GM12878 (cell line): Measurements from ENCODE around the gene DAB2IP. TPM values are rescaled to one million over a fixed set of nuclear protein-coding genes. Genes with fewer than 3 reads are reported as not detected.

Experiments
- ATAC-seq: fragments of 200-7000 bp; cut with Tn5 transposase; 3 replicates; pipeline ENCODE4 v1.9.1; 2020; ENCODE audit warnings: mild to moderate bottlenecking, moderate library complexity
- BruUV-seq: library from RNA; stranded (reverse); fragments of 400-500 nt; replicated peaks from 2 replicates; lab custom pipeline; 2021; lab: Mats Ljungman, UMichigan
- CTCF ChIA-PET: fragments of 300-600 bp; sonication (Branson Sonifier 250); formaldehyde crosslinking; extraction: SDS; loops from one replicate; lab custom pipeline; 2021; ENCODE audit warnings: inconsistent platforms; lab: Yijun Ruan, JAX
- POLR2A ChIA-PET: fragments of 350-600 bp; formaldehyde crosslinking; extraction: SDS; loops from one replicate; lab custom pipeline; 2021; ENCODE audit warnings: inconsistent platforms; lab: Charles Lee
- RAD21 ChIA-PET: fragments of 300-600 bp; sonication (Branson Sonifier 250); formaldehyde crosslinking; loops from one replicate; lab custom pipeline; 2023; ENCODE audit warnings: antibody characterized with exemption; ENCODE audit not compliant: unreplicated experiment; lab: Charles Lee
- SMC1A ChIA-PET: fragments of 300-600 bp; sonication (Branson Sonifier 250); formaldehyde crosslinking; loops from one replicate; lab custom pipeline; 2023; ENCODE audit not compliant: unreplicated experiment, uncharacterized antibody; lab: Charles Lee
- DNase-seq: peaks from one replicate; pipeline ENCODE4 v3.0.0-alpha.2; 2011; ENCODE audit warnings: low read depth, low spot score
- FAIRE-seq: peaks from 3 replicates; lab custom pipeline; 2011; peaks lifted over from hg19 to GRCh38; lab: Jason Lieb, UNC
- H2AFZ ChIP-seq: 2 replicates; pipeline ENCODE4 v1.6.0; 2011; ENCODE audit warnings: low read depth, low read length, control low read depth; ENCODE audit not compliant: control insufficient read depth
- H3K27ac ChIP-seq: 2 replicates; pipeline ENCODE4 v1.5.1; 2011; ENCODE audit warnings: control low read depth; ENCODE audit not compliant: control insufficient read depth, insufficient read depth
- H3K27me3 ChIP-seq, 2 experiments: replicated peaks in 1 of 2; 2 replicates each; pipeline versions ENCODE4 v1.6.0 to v1.6.1; 2011; ENCODE audit warnings: low read length in 1 of 2; ENCODE audit not compliant: control insufficient read depth in 2 of 2, insufficient read depth in 2 of 2
- H3K36me3 ChIP-seq, 2 experiments: 2 replicates each; pipeline ENCODE4 v1.5.1; 2011; ENCODE audit warnings: low read length in 1 of 2; ENCODE audit not compliant: control insufficient read depth in 2 of 2, insufficient read depth in 2 of 2
- H3K4me1 ChIP-seq: 2 replicates; pipeline ENCODE4 v1.6.1; 2011; ENCODE audit warnings: mild to moderate bottlenecking, low read length, moderate library complexity, mixed read lengths; ENCODE audit not compliant: control insufficient read depth, insufficient read depth
- H3K4me2 ChIP-seq: 2 replicates; pipeline ENCODE4 v1.6.0; 2011; ENCODE audit warnings: control low read depth; ENCODE audit not compliant: control insufficient read depth, insufficient read depth
- H3K4me3 ChIP-seq: fragments of 200-600 bp; sonication (generic); 2 replicates; pipeline ENCODE4 v1.5.1; 2016
- H3K79me2 ChIP-seq: 2 replicates; pipeline ENCODE4 v1.6.0; 2011; ENCODE audit warnings: low read length; ENCODE audit not compliant: control insufficient read depth, insufficient read depth
- H3K9ac ChIP-seq: 2 replicates; pipeline ENCODE4 v1.8.0; 2011; ENCODE audit warnings: low read length, control low read depth, mixed read lengths; ENCODE audit not compliant: control insufficient read depth, insufficient read depth
- H3K9me3 ChIP-seq: replicated peaks from 3 replicates; pipeline ENCODE4 v1.5.1; 2011; ENCODE audit warnings: mild to moderate bottlenecking, low read length; ENCODE audit not compliant: control insufficient read depth, insufficient read depth
- H4K20me1 ChIP-seq: 2 replicates; pipeline ENCODE4 v1.6.0; 2011; ENCODE audit not compliant: control insufficient read depth, insufficient read depth
- CBX3 ChIP-seq: fragments of 200-600 bp; sonication (generic); IDR thresholded peaks from 2 replicates; pipeline ENCODE4 v1.6.1; 2016; ENCODE audit warnings: low read depth, borderline replicate concordance
- E2F4 ChIP-seq: IDR thresholded peaks from 2 replicates; pipeline ENCODE4 v1.6.1; 2012; ENCODE audit warnings: low read depth, low read length, improper control_type of control experiment
- FOXM1 ChIP-seq: IDR thresholded peaks from 2 replicates; pipeline ENCODE4 v1.6.1; 2012; ENCODE audit warnings: low read depth, mild to moderate bottlenecking, inconsistent platforms, low read length, moderate library complexity
- IRF4 ChIP-seq: IDR thresholded peaks from 2 replicates; pipeline ENCODE4 v1.6.1; 2011; ENCODE audit warnings: low read depth, low read length
- MTA3 ChIP-seq: IDR thresholded peaks from 2 replicates; pipeline ENCODE4 v1.6.1; 2012; ENCODE audit warnings: low read length, inconsistent platforms, borderline replicate concordance
- MYB ChIP-seq: fragments of 150-350 bp; IDR thresholded peaks from 2 replicates; pipeline ENCODE4 v1.6.1; 2014; ENCODE audit warnings: mild to moderate bottlenecking, low read depth, low read length, borderline replicate concordance
- SIX5 ChIP-seq: IDR thresholded peaks from 2 replicates; pipeline ENCODE4 v1.6.1; 2011; ENCODE audit warnings: mild to moderate bottlenecking, low read depth, low read length, moderate library complexity; ENCODE audit not compliant: severe bottlenecking
- SREBF1 ChIP-seq: IDR thresholded peaks from 2 replicates; pipeline ENCODE4 v1.6.1; 2012; ENCODE audit warnings: mild to moderate bottlenecking, low read length
- ZBTB11 ChIP-seq: fragments of 450-650 bp; formaldehyde crosslinking; IDR thresholded peaks from 2 replicates; pipeline ENCODE4 v1.5.0; 2022; ENCODE audit warnings: mild to moderate bottlenecking, missing genetic modification characterization
- ZNF207 ChIP-seq: fragments of 450-650 bp; IDR thresholded peaks from 2 replicates; pipeline ENCODE4 v1.6.1; 2014; ENCODE audit warnings: antibody characterized with exemption, mild to moderate bottlenecking, borderline replicate concordance
- ZNF384 ChIP-seq: IDR thresholded peaks from 2 replicates; pipeline ENCODE4 v1.6.1; 2012; ENCODE audit warnings: low read depth, mild to moderate bottlenecking, low read length, improper control_type of control experiment, borderline replicate concordance
- ZSCAN29 ChIP-seq: fragments of 450-650 bp; IDR thresholded peaks from 2 replicates; pipeline ENCODE4 v1.6.1; 2017; ENCODE audit warnings: mild to moderate bottlenecking, moderate library complexity
- WGBS: methylation state at CpG from one replicate; pipeline ENCODE4 v1.1.6; 2016; ENCODE audit warnings: low lambda C conversion rate; ENCODE audit not compliant: insufficient replicate concordance, insufficient coverage; ENCODE audit errors: missing lambda C conversion rate; 5-methylcytosine and 5-hydroxymethylcytosine counted together
- in situ Hi-C: fragments of 300-500 bp; cut with MboI; formaldehyde crosslinking; loops from 9 replicates; pipeline ENCODE4 v1.14.3; 2018; ENCODE audit warnings: mixed read lengths
- intact Hi-C: fragments of 100-400 bp; cut with micrococcal nuclease; formaldehyde crosslinking; loops from one replicate; pipeline ENCODE4 v1.14.2; 2022; ENCODE audit not compliant: unreplicated experiment
- polyA plus RNA-seq, 11 experiments: library from polyadenylated mRNA; depleted of rRNA in 4 of 11; unstranded in 6 of 11; stranded (reverse) in 5 of 11; fragments of >200 nt; fragmentation: Nextera tagmentation in 4 of 11; fragmentation: Illumina TruSeq in 1 of 11; extraction: Ambion mirVana in 4 of 11; extraction: Trizol in 1 of 11; gene quantifications; 1 replicate in 1 of 11; 2 replicates in 10 of 11; pipeline versions ENCODE4 v1.2.1 to v1.2.3, GENCODE V29; 2011 to 2016; ENCODE audit warnings: inconsistent platforms in 2 of 11, missing spikeins in 2 of 11, low read depth in 1 of 11
- total RNA-seq, 4 experiments: library from RNA; depleted of rRNA in 3 of 4; stranded (reverse); fragments of >200 nt in 3 of 4; fragmentation: Illumina TruSeq in 1 of 4; extraction: Trizol in 1 of 4; gene quantifications; 2 replicates each; pipeline versions ENCODE4 v1.2.1 to v1.2.3, GENCODE V29; 2013 to 2021

Gene DAB2IP
- total and polyA plus RNA-seq, 10 of the 15 experiments (the other 5 are each of a cell fraction or from before 2014, with no cell fraction given): 0.03 to 0.38 (median 0.14) TPM; not detected in 6

GRCh38 chr9:121679901-121680635 lies 28.6 kb downstream of the DAB2IP start:
- no peak for FAIRE-seq
- WGBS: 56% methylated on average over 7 of the region's 7 CpGs
- peaks cover 0 to 5% of the 10 kb centered on the region in 2 experiments; a peak in 1 of 4 replicates for H3K27me3 ChIP-seq
- no peak overlapping the region for H3K9ac ChIP-seq
- no peaks in the 10 kb centered on the region for H3K9me3 ChIP-seq
- ATAC-seq: no peak
- POLR2A ChIA-PET: no interaction called here
- H4K20me1 ChIP-seq: no peaks in the 10 kb centered on the region
- no peak overlapping the region for H3K4me3 ChIP-seq
- TF ChIP-seq CBX3: no peak
- no peak for TF ChIP-seq IRF4
- no peak for TF ChIP-seq MYB
- TF ChIP-seq MTA3: no peak
- TF ChIP-seq ZNF384: no peak
- TF ChIP-seq, all 136 proteins: peak for 0
- Histone ChIP-seq H3K79me2 (no peaks in the 10 kb centered on the region), H3K27ac (no peak overlapping the region), H2AFZ (no peak overlapping the region), H3K4me1 (no peaks in the 10 kb centered on the region), H3K36me3 (no peaks in the 10 kb centered on the region), H3K4me2 (no peak overlapping the region)
- SMC1A ChIA-PET: interaction anchor here (1.1 kb wide), 1 partner anchor 275 kb away, joined by 3 read pairs; no protein-coding TSS in a partner anchor
- no TSS peak for BruUV-seq
- RAD21 ChIA-PET: interaction anchor here (0.7 to 1.4 kb wide), 2 partner anchors 39 to 134 kb away, joined by 3 to 7 read pairs; no protein-coding TSS in a partner anchor
- in situ Hi-C loops: no loop called here
- DNase-seq: no peak
- intact Hi-C loops: no loop called here
- CTCF ChIA-PET: interaction anchor here (1.0 to 1.5 kb wide), 4 partner anchors 30 to 278 kb away, joined by 3 to 8 read pairs (median 3); no protein-coding TSS in a partner anchor

- no peaks in the 10 kb centered on the region for H3K79me2 ChIP-seq
- 42% methylated on average over 7 of the region's 7 CpGs for WGBS
- H4K20me1 ChIP-seq: 0 out of 2 replicates have a peak, but pooled peaks cover under 1% of the 10 kb centered on the region
- H3K27ac ChIP-seq: no peak overlapping the region
- FAIRE-seq (no peak), ATAC-seq (no peak), DNase-seq (no peak)
- H3K27me3 ChIP-seq: 0 out of 4 replicates have a peak, but pooled peaks cover 0 to 1% of the 10 kb centered on the region in 2 experiments
- intact Hi-C loops: no loop called here
- in situ Hi-C loops: no loop called here
- ChIA-PET RAD21 (no interaction called here), POLR2A (no interaction called here), CTCF (no interaction called here), SMC1A (interaction anchor here (1.0 kb wide), 1 partner anchor 93 kb away, joined by 3 read pairs; no protein-coding TSS in a partner anchor)
- no peak overlapping the region for H3K4me2 ChIP-seq
- H3K36me3 ChIP-seq: no peaks in the 10 kb centered on the region
- no peak overlapping the region for H2AFZ ChIP-seq
- H3K4me1 ChIP-seq: no peaks in the 10 kb centered on the region
- BruUV-seq: no TSS peak
- no peak overlapping the region for H3K9ac ChIP-seq
- H3K9me3 ChIP-seq: no peaks in the 10 kb centered on the region
- no peak overlapping the region for H3K4me3 ChIP-seq
- TF ChIP-seq ZBTB11 (CRISPR knock-in tag) (no peak), SREBF1 (no peak), SIX5 (no peak), E2F4 (no peak), ZSCAN29 (no peak), FOXM1 (no peak), ZNF207 (no peak)
Observed at GRCh38 chr9:121681404-121681803, 30.0 kb downstream of the DAB2IP start.
